Peyer's patch (tissue), 4 donors: ENCODE measurements around the gene NAV2.

ENCODE experiments used
- POLR2A ChIP-seq, 2 donors: fragments of 450-650 bp; IDR thresholded peaks; one replicate each; pipeline ENCODE4 v1.5.1; 2017; ENCODE audit warnings: antibody characterized with exemption in 2 of 2, mild to moderate bottlenecking in 2 of 2, moderate library complexity in 2 of 2
- TF ChIP-seq, protein P1 (sequence below), 6 experiments: fragments of 450-650 bp in 4 of 6; fragments of 200-600 bp in 2 of 6; sonication (generic) in 1 of 6; IDR thresholded peaks; one replicate each; pipeline ENCODE4 v1.5.1; 2017 to 2019; ENCODE audit warnings: antibody characterized with exemption in 6 of 6, mild to moderate bottlenecking in 3 of 6, moderate library complexity in 1 of 6

DNA sequence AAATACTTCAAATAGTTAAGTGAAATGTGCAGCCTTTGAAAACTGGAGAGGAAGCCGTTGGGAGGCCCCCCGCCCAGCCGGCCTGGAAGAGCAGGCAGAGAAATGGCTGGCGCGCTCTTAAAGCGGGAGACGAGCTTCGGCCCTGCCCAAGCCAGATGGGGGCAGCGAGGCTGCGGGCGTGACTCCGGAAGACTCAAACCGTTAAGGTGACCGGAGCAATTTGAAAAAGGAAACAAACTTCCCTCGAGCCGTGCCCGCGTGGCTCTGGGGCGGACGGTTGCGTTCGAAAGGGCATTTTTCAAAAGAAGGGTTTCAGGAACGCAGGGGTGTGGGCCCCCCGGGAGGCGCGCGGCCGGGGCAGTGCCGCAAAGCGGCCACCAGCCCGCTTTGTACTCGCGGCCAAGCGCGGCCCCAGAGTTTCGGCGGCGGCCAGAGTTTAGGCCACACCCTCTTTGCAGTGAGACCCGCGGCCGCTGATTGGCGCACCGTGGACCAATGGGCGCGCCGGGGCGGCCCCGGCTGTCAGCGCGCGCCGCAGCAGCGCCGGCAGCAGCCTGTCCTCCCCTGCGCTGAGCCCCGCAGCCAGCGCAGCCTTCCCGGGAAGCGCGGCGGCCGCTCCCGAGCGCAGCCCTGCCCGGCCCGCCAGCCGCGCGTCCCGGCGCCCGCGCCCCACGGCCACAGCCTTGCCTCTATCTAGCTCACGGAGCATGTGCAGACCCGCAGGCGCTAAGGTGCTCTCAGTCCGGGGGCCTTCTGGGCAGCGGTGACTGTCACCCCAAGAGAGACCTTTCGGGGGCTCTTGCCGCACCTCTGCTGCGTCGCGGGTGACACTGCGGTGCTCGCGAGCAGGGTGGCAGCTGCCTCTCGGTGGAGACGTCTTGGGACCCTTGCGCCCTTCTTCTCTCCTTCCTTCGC lies at the start of gene NAV2:
- TF ChIP-seq, protein P1, sequence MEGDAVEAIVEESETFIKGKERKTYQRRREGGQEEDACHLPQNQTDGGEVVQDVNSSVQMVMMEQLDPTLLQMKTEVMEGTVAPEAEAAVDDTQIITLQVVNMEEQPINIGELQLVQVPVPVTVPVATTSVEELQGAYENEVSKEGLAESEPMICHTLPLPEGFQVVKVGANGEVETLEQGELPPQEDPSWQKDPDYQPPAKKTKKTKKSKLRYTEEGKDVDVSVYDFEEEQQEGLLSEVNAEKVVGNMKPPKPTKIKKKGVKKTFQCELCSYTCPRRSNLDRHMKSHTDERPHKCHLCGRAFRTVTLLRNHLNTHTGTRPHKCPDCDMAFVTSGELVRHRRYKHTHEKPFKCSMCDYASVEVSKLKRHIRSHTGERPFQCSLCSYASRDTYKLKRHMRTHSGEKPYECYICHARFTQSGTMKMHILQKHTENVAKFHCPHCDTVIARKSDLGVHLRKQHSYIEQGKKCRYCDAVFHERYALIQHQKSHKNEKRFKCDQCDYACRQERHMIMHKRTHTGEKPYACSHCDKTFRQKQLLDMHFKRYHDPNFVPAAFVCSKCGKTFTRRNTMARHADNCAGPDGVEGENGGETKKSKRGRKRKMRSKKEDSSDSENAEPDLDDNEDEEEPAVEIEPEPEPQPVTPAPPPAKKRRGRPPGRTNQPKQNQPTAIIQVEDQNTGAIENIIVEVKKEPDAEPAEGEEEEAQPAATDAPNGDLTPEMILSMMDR (IDR thresholded peaks at IDR 0.05) = peak in 1 of 6 experiments; percentile 2
- peak; percentile 35 to 70 for TF ChIP-seq POLR2A (IDR thresholded peaks at IDR 0.05)
